ENCODE data around the gene NSD2.

Gene NSD2

GRCh38 chr4:1950369-1950768 is 79.2 kb downstream of the NSD2 start:
- no peak for DNase-seq

GRCh38 chr4:1952058-1952700 is 81.0 kb downstream of the NSD2 start:
- DNase-seq: no peak

GRCh38 chr4:1952719-1953118 is 81.5 kb downstream of the NSD2 start:
- no peak for DNase-seq

GRCh38 chr4:1953335-1953734 is 82.1 kb downstream of the NSD2 start:
- DNase-seq: no peak

- DNase-seq: no peak
These were observed 85.4 kb downstream of the NSD2 start for GRCh38 chr4:1956631-1957030.

- no peak for DNase-seq
These were observed 87.3 kb downstream of the NSD2 start for GRCh38 chr4:1958276-1959103.

- no peak for DNase-seq
These were observed 87.9 kb downstream of the NSD2 start for GRCh38 chr4:1959104-1959384.

GRCh38 chr4:1960170-1960825 is 89.1 kb downstream of the NSD2 start:
- no peak for DNase-seq

- DNase-seq: no peak
These were observed 89.8 kb downstream of the NSD2 start for GRCh38 chr4:1961038-1961437.

- DNase-seq: no peak
These were observed 90.4 kb downstream of the NSD2 start for GRCh38 chr4:1961563-1961962.

- no peak for DNase-seq
These were observed 91.8 kb downstream of the NSD2 start for GRCh38 chr4:1962980-1963379.

GRCh38 chr4:1964443-1964842 is 93.2 kb downstream of the NSD2 start:
- no peak for DNase-seq

GRCh38 chr4:1964971-1965370 is 93.8 kb downstream of the NSD2 start:
- DNase-seq: no peak

- no peak for DNase-seq
These were observed 96.4 kb downstream of the NSD2 start for GRCh38 chr4:1967512-1968149.

- DNase-seq: no peak
These were observed 97.6 kb downstream of the NSD2 start for GRCh38 chr4:1968686-1969295.

- no peak for DNase-seq
These were observed 98.9 kb downstream of the NSD2 start for GRCh38 chr4:1969928-1970723.

GRCh38 chr4:1970926-1971325 is 99.7 kb downstream of the NSD2 start:
- DNase-seq: no peak

GRCh38 chr4:1971456-1972200 is 100.4 kb downstream of the NSD2 start:
- DNase-seq: no peak

- DNase-seq: no peak
These were observed 101.2 kb downstream of the NSD2 start for GRCh38 chr4:1972414-1972813.

- no peak for DNase-seq
These were observed 102.0 kb downstream of the NSD2 start for GRCh38 chr4:1973218-1973617.

GRCh38 chr4:1973661-1974060 is 102.5 kb downstream of the NSD2 start:
- DNase-seq: no peak

- no peak for DNase-seq
These were observed 103.6 kb downstream of the NSD2 start for GRCh38 chr4:1974840-1975239.
